K562 treated with DMSO at 1 percent for 24 hours (cell line): ENCODE results near the gene LENG9. TPM values are rescaled to one million over a fixed set of nuclear protein-coding genes. Genes with fewer than 3 reads are reported as not detected.

ENCODE experiments used
- total RNA-seq: library from RNA; unstranded; fragments of 300-600 nt; gene quantifications from 2 replicates; pipeline ENCODE4 v1.2.3, GENCODE V29; 2022; ENCODE audit warnings: low read depth; ENCODE audit not compliant: insufficient read depth

Gene LENG9
- 0.87 and 1.1 TPM in 2 replicates for total RNA-seq

DNA sequence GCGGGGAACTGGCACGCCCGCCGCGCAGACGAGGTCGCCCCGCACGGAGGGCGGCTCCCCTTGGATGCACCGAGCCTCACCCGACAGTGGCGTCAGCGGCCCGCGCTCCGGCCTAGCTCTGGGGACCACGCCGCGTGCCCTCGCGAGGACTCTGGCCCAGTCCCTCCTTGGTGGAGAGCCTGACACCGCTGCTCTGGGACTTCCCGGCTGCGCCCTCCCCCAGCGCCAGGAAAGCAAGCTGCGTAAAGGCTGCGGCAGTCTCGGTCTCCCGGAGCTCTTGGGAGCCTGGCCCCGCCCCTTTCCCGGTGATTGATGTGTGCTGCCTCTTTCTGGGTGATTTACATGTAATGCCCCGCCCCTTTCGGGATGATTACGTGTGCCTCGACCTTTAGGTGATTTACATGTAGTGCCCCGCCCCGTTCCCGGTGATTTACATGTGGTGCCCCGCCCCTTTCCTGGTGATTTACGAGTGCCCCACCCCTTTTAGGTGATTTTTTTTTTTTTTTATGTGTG is at the start of gene LENG9:
LENG9 (minus strand) TSS at position 248 of the 513 bp plus-strand sequence. CDS start 252 bp downstream, outside the sequence.

DNA sequence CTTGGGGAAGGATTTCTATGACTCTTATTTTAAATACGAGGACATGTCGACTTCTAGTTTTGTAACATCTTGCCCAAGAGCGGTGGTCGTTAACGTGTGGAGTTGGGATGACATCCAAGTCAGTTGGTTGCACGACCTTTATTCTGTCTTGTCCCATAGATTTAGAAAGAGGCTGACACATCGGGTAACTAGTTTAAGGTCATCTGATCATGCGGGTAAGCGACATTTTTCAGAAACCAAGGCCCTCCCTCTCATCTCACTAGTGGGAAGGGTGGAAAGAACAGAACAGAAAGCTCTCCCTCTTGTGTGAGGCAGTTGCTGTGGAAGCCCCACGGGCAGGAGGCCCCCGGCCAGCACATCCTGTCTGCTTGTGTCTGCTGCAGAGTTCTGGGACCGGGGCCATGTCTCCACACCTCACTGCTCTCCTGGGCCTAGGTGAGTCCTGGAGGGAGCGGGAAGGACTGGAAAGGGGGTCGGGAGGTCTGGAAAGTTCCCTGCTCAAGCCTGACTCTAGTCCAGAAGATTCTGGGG is 39.0 kb upstream of the LENG9 start, which contains the start of gene LAIR2:
LAIR2 (plus strand) TSS at position 314 of the 531 bp plus-strand sequence; CDS start at position 402, 88 bp downstream.

DNA sequence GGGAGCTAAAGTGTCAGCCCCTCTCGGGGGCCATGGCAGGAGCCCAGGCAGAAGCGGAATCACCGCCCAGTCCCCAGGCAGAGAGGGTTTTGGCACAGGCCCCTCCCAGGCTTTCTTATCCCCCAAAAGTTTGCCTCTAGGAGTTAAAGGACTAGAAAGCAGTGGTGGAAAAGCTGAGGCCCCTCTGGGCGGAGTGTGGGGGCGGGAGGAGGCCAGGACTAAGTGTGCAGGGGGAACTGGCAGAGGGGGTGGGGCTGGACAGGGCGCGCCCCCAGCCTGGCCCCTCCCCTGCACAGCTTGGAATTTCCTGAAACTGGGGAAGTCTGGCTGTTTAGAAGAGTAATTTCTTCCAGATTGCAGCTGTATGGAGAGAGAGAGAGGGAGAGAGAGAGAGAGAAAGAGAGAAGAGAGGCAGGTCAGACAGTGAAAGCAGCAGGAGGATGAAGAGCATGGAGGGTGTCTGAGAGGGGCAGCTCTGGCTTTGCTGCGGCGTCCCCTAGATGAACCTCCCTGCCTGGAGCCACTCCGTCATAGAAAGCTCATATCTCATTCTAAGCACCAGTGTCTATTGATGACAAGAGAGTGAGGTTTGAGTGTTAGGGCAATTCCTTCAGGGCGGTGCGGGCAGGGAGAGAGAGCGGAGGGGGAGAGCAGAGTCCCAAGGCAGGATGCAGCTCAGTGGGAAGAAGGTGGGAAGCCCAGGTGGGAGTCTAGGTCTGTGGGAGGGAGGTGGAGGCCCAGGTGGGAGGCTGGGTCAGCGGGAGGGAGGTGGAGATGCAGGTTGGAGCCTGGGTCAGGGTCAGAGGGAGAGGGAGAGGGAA is 9.7 kb upstream of the LENG9 start, which contains the start of gene CDC42EP5:
CDC42EP5 (minus strand) TSS at position 226 of the 821 bp plus-strand sequence. CDS start 7,749 bp downstream, outside the sequence.

DNA sequence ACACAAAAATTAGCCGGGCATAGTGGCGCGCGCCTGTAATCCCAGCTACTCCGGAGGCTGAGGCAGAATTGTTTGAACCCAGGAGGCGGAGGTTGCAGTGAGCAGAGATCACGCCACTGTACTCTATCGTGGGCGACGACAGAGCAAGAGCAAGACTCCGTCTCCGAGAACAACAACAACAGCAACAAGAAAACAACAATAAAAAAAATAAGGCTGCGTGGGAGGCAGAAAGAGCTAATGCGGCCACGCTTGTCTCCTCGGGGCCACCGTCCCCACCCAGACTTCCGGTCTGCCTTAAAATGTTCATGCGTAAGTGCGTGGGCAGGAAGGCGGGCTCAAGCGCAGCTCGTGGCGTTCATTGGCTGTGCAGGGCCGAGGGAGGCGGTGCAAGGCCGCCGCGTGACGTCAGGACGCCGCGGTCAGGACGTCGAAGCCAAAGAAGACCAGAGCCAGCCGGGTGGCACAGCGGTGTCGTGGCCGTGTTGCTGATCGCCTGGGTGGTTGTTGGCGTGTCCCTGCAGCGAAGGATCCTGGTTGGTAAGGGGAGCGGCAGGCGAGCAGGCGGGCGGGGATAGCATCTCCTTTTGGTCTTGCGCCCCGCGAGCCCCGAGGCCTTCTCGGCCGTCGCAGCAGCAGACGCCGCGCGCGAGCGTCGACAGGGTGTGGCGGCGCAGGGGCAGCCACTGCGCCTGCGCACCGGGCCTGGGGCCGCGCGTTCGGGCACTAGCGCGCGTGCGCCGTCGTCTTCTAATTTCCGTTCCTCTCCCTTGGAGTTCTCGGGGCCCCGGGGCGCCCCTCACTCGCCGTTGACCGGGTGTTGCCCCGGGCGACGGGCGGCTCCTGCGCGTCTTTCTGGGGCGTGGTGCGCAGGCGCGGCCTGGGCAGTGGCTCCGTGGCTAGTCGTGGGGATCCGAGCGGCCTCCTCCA is 14.5 kb downstream of the LENG9 start, which contains the start of gene LENG8:
LENG8 (plus strand) TSS at position 426 of the 927 bp plus-strand sequence. CDS start 2,146 bp downstream, outside the sequence.

DNA sequence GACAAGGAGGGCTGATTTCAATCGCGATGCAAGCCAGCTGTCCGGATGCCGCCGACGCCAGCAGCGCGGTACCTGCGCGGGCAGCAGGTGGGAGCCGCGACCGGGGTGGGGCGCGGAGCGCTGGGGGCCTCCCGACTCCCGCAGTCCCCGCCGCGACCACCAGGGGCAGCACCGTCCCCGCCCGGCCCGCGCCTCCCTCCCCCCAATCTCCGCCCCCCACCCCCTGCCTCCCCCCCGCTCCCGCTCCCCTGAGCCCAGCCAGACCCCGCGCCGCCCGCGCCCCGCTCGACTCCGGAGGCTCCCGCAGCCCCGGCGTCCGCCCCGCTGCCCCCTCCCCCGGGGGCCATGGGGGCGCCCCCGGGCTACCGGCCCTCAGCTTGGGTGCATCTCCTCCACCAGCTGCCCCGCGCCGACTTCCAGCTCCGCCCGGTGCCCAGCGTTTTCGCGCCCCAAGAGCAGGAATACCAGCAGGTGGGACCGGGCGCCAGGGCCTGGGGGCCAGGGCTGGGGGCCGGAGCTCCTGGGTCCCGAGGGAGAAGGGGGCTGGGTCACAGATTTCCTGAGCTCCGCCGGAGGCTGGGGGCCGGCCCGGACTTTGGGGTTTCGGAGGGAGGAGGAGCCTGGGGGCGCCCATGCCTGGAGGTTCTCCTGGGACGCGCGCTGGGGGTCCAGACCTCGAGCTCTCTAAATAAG is 48.2 kb downstream of the LENG9 start, which contains the start of gene TTYH1:
TTYH1 (plus strand) TSS at position 257 of the 693 bp plus-strand sequence; CDS start at position 346, 89 bp downstream.

Other genes with a start within 250 kb of the LENG9 start
- gene LILRB3, start 240.8 kb downstream of the LENG9 start, total RNA-seq: not detected in 2 replicates
- gene LILRA6, start 221.0 kb downstream of the LENG9 start, total RNA-seq: not detected in 2 replicates
- not detected in 2 replicates for gene LILRB5, start 206.5 kb downstream of the LENG9 start, total RNA-seq
- gene LILRB2, start 182.7 kb downstream of the LENG9 start, total RNA-seq: not detected in 2 replicates
- not detected in 2 replicates for gene LILRA5, start 150.6 kb downstream of the LENG9 start, total RNA-seq
- gene LILRA4, start 124.6 kb downstream of the LENG9 start, total RNA-seq: not detected in 2 replicates
- 1.3 and 1.7 TPM in 2 replicates for gene LAIR1, start 98.8 kb downstream of the LENG9 start, total RNA-seq
- gene TTYH1, start 48.3 kb downstream of the LENG9 start, total RNA-seq: 0.22 TPM in 1 of 2 replicates, not detected in the other
- 122 and 127 TPM in 2 replicates for gene LENG8, start 14.6 kb downstream of the LENG9 start, total RNA-seq
- 3.0 and 3.9 TPM in 2 replicates for gene CDC42EP5, start 9.5 kb upstream of the LENG9 start, total RNA-seq
- gene LAIR2, start 39.1 kb upstream of the LENG9 start, total RNA-seq: not detected in 2 replicates
- 9.5 and 12.6 TPM in 2 replicates for gene LILRA2, start 110.0 kb upstream of the LENG9 start, total RNA-seq
- gene LILRA1, start 129.9 kb upstream of the LENG9 start, total RNA-seq: not detected in 2 replicates
- not detected in 2 replicates for gene LILRB1, start 166.7 kb upstream of the LENG9 start, total RNA-seq
- gene LILRB4, start 199.2 kb upstream of the LENG9 start, total RNA-seq: not detected in 2 replicates